ENCODE data around the gene ADAMTSL3.

Gene ADAMTSL3

GRCh38 chr15:83886321-83886720 lies 232.4 kb downstream of the ADAMTSL3 start:
- DNase-seq (ENCODE audit: low spot score), result no peak

DNA sequence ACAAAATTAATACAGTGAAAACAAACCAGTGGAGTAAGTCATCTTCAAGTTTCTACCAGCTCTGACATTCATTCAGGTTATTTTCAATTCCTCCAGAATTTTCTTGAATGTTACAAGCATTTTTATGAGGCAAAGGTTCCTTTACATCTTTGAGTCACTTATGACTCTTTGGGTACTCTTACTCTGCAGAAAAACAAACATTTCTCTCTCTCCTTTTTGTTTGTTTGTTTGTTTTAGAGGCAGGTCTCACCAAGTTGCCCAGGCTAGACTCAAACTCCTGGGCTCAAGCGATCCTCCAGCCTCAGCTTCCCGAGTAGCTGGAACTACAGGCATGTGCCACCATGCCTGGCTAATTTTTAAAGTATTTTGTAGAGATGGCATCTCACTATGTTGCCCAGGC lies 233.5 kb downstream of the ADAMTSL3 start:
- no peak for DNase-seq (ENCODE audit: low spot score)

- DNase-seq (ENCODE audit: low spot score), result no peak
These were observed 234.0 kb downstream of the ADAMTSL3 start for GRCh38 chr15:83887961-83888360.

DNA sequence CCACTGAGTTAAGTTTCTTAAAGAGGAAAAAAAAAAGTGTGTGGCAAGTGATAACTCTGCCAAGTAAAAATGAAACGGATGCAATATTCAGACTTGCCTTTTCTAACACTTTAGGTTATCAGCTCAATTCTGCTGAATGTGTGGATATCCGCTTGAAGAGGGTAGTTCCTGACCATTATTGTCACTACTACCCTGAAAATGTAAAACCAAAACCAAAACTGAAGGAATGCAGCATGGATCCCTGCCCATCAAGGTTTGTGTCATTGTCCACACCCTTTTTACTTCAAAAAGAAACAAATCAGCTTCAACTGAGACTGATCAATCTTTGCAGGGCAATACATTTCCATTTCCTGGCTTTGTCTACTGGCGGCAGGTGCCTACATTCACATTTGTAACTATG lies 236.1 kb downstream of the ADAMTSL3 start:
- DNase-seq (ENCODE audit: low spot score), result no peak

DNA sequence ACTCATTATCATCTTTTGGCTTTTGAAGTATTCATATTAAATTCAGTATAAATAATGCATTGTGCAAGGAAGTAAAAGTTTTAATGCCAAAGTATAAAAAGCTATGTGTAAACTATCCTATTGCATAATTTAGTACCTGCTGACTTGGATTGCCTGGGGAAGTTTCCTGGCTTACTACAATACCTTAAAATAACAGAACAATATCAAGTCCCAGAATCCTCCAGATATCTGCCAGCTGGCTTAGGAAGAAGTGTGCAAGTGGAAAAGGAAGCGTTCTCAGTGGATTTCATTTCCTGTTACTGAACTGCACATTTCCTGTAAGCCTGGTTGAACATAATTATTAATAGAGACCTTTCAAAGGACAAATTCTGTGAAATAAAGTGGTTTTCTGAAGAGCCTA lies 236.7 kb downstream of the ADAMTSL3 start:
- no peak for DNase-seq (ENCODE audit: low spot score)

GRCh38 chr15:83892498-83892897 lies 238.6 kb downstream of the ADAMTSL3 start:
- DNase-seq (ENCODE audit: low spot score), result no peak

DNA sequence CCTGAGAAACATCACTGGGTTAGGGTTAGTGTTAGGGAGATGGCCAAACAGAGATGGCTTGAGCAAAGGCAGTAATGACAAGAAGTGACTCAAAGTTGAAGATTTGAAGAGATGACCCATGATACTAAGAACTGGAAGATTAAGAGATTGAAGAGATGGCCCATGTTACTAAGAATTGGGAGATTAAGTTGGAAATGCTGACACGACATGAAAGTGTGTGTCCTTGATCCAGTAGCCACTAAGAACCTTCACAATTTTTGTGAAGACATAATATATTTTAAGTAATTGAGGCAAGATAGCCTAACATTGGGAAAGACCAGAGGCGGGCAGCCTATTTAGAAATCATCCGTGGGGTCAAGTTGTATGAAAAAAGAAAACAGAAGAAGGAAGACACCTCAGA lies 239.4 kb downstream of the ADAMTSL3 start:
- DNase-seq (ENCODE audit: low spot score), result no peak

GRCh38 chr15:83897037-83897436 lies 243.1 kb downstream of the ADAMTSL3 start:
- DNase-seq (ENCODE audit: low spot score), result no peak

GRCh38 chr15:83898361-83898760 lies 244.4 kb downstream of the ADAMTSL3 start:
- no peak for DNase-seq (ENCODE audit: low spot score)

DNA sequence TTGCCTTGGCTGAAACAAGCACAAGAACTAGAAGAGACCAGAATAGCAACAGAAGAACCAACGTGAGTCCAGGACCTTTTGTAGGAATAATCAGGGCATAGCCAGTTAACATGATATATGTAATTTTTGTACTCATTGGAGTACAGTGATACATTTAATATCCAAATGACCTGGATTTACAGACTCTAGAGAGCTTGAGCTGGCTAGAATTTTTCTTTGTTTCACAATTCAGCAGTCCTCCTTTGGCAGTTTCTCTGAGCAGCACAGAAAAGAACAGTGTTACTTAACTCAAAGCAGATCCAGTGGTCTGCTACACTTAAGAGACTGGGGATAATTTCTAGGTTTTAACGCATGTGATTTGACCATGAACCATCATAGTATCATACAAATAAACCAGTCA lies 245.7 kb downstream of the ADAMTSL3 start:
- DNase-seq (ENCODE audit: low spot score), result no peak

DNA sequence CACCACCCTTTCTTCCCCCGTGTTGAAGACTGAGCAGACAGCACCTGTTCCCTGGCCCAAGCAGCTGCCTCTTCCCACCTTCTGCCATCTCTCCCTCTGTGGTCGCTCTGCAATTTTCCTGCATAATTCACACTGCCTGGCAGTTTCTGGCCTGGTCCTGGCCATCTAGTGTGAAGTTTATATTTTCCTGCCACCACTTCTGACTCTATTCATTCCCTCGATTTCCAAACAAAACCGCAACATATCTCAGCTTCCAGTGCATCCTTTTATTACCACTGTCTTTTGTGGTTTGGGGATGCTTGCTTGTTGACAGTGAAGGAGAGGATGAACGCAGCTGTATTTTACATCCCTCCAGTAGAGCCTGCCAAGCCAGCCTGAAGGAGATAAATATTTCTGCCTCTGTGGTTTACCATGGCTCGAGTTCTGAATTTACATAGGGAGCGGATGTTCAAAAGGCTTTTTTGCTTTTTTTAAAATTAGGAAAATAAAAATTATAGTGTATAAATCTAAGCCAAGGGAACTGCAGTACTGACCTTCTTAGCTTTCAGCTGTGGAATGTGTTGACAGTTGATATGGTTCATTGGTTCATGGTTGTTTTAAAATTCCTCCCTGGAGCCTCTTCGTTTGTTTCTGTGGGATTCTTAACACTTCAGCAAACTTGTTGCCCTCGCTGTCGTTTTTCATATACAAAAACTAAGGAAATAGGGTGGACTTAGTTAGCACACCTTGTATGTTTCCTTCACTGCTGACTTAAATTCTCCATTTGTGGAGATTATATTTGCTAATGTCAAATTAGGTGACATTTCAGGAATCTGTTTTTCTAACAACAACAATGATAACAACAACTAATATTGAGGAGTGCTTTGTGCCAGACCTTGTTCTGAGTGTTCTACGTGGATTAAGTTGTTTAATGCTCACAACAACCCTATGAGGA lies 250.5 kb downstream of the ADAMTSL3 start:
- no peak for DNase-seq (ENCODE audit: low spot score)

- DNase-seq (ENCODE audit: low spot score), result no peak
These were observed 251.8 kb downstream of the ADAMTSL3 start for GRCh38 chr15:83905556-83906273.

- DNase-seq (ENCODE audit: low spot score), result no peak
These were observed 257.4 kb downstream of the ADAMTSL3 start for GRCh38 chr15:83911345-83911744.

DNA sequence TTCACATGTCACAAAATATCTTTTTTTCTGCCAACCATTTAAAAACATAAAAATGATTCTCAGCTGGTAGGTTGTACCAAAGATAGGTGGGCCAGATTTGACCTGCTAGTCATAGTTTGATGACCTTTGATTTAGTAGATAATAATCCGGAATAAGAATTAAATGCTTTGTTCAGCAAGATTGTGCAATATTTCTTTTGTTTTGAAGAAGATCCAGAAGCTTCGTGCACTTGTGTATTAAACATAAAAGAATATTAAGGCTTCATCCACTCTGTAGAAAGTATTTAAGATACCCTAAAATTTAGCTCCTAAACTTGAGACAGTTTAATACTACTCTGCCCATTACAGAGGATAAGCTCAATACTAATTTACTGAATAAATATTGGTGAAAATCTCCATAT lies 258.4 kb downstream of the ADAMTSL3 start:
- no peak for DNase-seq (ENCODE audit: low spot score)

DNA sequence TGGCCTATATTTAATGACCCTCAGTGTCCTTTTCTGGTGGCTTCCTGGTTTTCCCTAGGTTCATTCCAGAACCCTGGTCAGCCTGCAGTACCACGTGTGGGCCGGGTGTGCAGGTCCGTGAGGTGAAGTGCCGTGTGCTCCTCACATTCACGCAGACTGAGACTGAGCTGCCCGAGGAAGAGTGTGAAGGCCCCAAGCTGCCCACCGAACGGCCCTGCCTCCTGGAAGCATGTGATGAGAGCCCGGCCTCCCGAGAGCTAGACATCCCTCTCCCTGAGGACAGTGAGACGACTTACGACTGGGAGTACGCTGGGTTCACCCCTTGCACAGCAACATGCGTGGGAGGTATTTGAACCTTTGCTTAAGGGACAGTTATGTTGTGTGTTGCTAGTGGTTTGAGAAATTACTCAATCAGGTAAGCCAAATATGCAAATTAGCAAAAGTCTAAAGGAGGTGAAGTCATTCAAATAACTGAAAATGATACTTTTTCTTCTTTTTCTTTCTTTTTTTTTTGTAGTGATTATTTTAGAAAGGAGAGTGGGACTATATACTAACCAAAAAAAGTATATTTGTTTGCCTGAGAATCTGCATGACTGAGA lies 259.2 kb downstream of the ADAMTSL3 start:
- DNase-seq (ENCODE audit: low spot score), result no peak

- no peak for DNase-seq (ENCODE audit: low spot score)
These were observed 261.0 kb downstream of the ADAMTSL3 start for GRCh38 chr15:83914906-83915305.

- DNase-seq (ENCODE audit: low spot score), result no peak
These were observed 263.5 kb downstream of the ADAMTSL3 start for GRCh38 chr15:83917432-83917831.

- DNase-seq (ENCODE audit: low spot score), result no peak
These were observed 264.1 kb downstream of the ADAMTSL3 start for GRCh38 chr15:83918011-83918410.

DNA sequence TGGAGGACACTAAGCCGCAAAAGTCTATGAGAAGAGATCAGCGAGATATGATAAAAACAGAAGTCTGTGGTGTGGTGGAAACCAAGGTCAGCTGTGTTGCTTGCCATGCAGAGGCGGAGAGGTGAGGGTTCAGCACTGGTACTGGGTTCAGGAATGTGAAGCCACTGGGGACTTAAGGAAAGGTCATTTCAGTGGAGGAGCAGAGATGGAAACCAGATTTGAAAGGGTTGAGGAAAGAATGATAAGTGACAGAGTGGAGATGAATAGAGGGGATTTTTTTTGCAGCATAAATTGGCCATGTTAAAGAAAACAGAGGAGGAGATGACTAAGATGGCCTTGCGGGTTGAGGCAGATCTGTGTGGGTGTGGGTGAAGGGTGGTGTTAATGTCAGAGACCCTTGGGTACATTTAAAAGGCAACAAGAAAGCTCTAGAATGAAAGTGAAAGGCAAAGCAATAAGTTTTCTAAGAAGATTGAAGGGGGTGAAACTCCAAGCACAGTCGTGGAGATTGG lies 265.5 kb downstream of the ADAMTSL3 start:
- no peak for DNase-seq (ENCODE audit: low spot score)

- DNase-seq (ENCODE audit: low spot score), result no peak
These were observed 266.1 kb downstream of the ADAMTSL3 start for GRCh38 chr15:83919978-83920510.

DNA sequence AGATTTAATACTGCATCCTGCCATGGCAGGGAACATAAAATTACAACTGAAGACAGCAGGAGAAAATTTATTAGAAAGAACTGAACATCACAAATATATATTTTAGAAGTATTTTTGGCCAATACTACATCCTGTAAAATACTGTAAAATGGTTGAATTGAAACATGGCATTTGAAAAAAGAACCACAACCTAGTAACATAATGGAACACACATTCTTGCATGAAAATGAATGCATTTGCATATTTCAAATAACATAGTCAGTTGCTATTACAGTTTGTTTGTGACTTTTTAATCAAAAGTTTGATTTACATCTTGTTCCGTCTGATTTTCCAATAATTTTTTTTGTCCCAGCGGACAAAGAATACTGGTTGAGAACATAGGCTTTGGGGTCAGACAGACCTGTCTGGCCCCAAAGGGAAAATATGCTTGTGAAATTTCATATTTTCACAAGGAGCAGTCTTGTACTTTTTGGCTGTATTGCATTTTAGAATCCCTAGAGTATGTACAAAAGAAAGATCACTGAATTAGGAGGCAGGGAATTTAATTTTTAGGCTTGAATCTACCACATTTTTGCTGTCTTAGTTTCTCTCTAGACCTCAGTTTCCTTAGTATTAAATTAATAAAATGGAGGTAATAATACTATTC lies 268.8 kb downstream of the ADAMTSL3 start:
- DNase-seq (ENCODE audit: low spot score), result no peak

- no peak for DNase-seq (ENCODE audit: low spot score)
These were observed 272.2 kb downstream of the ADAMTSL3 start for GRCh38 chr15:83926116-83926515.

All from CD4-positive, alpha-beta T cell treated with Interleukin-6 at 100 ng/mL for 8 hours (primary cell).